CMK (cell line): Measurements from ENCODE around the gene FLRT2.

Source experiments
- DNase-seq: peaks from one replicate; pipeline ENCODE4 v3.0.0-alpha.2; 2010; ENCODE audit warnings: low read depth

Gene FLRT2

GRCh38 chr14:85663256-85663655 is 133.3 kb downstream of the FLRT2 start:
- no peak for DNase-seq

DNA sequence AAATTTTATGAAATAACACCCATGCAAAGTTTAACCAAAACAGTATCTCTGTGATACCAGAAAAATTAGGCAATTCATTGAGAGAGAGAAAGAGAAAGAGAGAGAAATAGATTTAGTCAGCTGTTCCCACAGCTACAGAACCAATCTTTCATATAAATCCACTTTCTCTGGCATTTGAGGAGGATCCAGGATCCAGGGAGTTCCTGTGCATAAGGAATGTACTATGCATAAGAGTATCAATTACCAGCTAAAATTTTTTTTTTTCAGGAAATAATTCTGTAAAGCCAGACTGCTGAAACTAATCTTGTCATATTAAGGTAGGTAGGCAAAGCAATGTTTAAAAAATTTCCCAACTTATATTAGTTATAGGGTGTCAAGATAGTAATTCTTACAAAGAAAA is 133.7 kb downstream of the FLRT2 start:
- no peak for DNase-seq

GRCh38 chr14:85675957-85676356 is 146.0 kb downstream of the FLRT2 start:
- DNase-seq: no peak

GRCh38 chr14:85686908-85687307 is 157.0 kb downstream of the FLRT2 start:
- no peak for DNase-seq

GRCh38 chr14:85687456-85687855 is 157.5 kb downstream of the FLRT2 start:
- no peak for DNase-seq

GRCh38 chr14:85688006-85688405 is 158.1 kb downstream of the FLRT2 start:
- DNase-seq: no peak

DNA sequence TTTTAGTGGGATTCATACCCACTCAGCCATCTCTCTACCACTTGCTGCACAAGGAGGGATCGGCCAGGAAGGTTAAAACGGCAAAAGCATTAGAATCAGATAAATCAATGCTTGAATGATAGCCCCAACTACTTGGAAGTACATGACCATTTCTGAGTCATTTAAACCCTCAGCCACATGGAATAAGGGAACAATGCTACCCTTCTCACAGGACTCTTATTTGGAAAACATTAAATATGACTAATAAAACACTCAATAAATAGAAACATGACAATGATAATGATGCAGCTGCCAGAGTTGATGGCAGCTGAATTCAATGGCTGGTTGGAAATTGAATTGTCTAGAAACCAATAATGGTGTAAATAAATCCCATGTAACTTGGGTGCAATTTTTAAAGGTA is 165.4 kb downstream of the FLRT2 start:
- DNase-seq: no peak

GRCh38 chr14:85701116-85701515 is 171.2 kb downstream of the FLRT2 start:
- DNase-seq: no peak

DNA sequence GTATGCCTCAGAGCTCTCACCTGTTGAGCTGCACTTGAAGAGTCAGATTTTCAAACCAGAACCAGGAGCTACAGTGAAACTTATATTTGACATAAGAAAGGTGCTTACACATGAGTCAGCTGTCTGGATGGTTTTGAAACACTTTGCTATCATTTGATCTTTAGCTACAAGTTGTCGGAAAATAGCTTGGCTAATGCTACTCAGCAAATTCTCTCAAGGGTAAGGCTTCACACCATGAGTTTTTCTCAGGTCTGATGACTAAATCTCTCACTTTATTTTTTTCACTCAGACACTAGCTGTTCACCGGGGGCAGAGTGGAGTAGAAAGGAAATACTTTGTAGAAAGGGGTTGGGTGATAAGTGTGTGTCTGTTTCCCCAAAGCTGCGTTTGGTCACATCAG is 171.8 kb downstream of the FLRT2 start:
- no peak for DNase-seq

- DNase-seq: no peak
Observed at GRCh38 chr14:85702191-85702590, 172.2 kb downstream of the FLRT2 start.

GRCh38 chr14:85702997-85703396 is 173.1 kb downstream of the FLRT2 start:
- DNase-seq: no peak
